SU-DHL-6 (cell line): ENCODE results near the gene ISM1.

Experiments used
- CTCF ChIP-seq: fragments of 200-600 bp; sonication (generic); IDR thresholded peaks from one replicate; pipeline ENCODE4 v1.5.1; 2017; ENCODE audit warnings: antibody characterized with exemption, mild to moderate bottlenecking, low read length, moderate library complexity; ENCODE audit not compliant: insufficient read depth, poor library complexity, severe bottlenecking
- EZH2phosphoT487 ChIP-seq: fragments of 200-600 bp; sonication (generic), shearing (Covaris generic); conservative IDR thresholded peaks from 2 replicates; pipeline ENCODE4 v1.6.1; 2018; ENCODE audit warnings: mild to moderate bottlenecking, antibody characterized with exemption, low read length, moderate library complexity, mixed read lengths

GRCh38 chr20:13271098-13271497 lies 50.0 kb downstream of the ISM1 start:
- TF ChIP-seq EZH2phosphoT487 (no peak), CTCF (no peak)
